Measurements from ENCODE around the gene ASNS.

- TF ChIP-seq, protein P1, sequence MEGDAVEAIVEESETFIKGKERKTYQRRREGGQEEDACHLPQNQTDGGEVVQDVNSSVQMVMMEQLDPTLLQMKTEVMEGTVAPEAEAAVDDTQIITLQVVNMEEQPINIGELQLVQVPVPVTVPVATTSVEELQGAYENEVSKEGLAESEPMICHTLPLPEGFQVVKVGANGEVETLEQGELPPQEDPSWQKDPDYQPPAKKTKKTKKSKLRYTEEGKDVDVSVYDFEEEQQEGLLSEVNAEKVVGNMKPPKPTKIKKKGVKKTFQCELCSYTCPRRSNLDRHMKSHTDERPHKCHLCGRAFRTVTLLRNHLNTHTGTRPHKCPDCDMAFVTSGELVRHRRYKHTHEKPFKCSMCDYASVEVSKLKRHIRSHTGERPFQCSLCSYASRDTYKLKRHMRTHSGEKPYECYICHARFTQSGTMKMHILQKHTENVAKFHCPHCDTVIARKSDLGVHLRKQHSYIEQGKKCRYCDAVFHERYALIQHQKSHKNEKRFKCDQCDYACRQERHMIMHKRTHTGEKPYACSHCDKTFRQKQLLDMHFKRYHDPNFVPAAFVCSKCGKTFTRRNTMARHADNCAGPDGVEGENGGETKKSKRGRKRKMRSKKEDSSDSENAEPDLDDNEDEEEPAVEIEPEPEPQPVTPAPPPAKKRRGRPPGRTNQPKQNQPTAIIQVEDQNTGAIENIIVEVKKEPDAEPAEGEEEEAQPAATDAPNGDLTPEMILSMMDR (conservative IDR thresholded peaks at IDR 0.05; ENCODE audit: low read length), result no peak
- TF ChIP-seq EZH2phosphoT487 (IDR thresholded peaks at IDR 0.05; ENCODE audit: borderline replicate concordance), result no peak
These were observed 30.2 kb downstream of the ASNS start for GRCh38 chr7:97842006-97842405.

Data from Loucy (cell line).